ENCODE results near the gene ERC2.

Gene ERC2

DNA sequence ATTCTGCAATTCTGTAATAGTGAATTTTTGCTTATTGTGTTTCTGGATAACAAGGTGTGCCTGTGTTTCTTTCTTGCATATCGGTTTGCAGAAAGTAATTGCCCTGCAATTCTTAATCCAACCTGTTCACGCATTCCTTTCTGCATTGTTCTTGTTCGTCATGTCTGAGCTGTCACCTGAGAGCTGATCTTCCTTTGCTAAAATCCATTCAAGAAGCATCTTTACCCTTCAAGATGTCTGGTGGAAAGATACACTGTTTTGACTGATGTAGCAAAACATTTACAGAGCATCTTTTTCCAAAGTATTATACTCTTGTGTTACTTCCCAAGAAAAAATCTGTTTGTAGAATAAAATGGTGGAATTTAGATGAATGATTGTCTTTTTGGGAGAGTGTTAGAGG, 822.1 kb downstream of the ERC2 start:
- TF ChIP-seq, protein P1, sequence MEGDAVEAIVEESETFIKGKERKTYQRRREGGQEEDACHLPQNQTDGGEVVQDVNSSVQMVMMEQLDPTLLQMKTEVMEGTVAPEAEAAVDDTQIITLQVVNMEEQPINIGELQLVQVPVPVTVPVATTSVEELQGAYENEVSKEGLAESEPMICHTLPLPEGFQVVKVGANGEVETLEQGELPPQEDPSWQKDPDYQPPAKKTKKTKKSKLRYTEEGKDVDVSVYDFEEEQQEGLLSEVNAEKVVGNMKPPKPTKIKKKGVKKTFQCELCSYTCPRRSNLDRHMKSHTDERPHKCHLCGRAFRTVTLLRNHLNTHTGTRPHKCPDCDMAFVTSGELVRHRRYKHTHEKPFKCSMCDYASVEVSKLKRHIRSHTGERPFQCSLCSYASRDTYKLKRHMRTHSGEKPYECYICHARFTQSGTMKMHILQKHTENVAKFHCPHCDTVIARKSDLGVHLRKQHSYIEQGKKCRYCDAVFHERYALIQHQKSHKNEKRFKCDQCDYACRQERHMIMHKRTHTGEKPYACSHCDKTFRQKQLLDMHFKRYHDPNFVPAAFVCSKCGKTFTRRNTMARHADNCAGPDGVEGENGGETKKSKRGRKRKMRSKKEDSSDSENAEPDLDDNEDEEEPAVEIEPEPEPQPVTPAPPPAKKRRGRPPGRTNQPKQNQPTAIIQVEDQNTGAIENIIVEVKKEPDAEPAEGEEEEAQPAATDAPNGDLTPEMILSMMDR (IDR thresholded peaks at IDR 0.05): no peak

DNA sequence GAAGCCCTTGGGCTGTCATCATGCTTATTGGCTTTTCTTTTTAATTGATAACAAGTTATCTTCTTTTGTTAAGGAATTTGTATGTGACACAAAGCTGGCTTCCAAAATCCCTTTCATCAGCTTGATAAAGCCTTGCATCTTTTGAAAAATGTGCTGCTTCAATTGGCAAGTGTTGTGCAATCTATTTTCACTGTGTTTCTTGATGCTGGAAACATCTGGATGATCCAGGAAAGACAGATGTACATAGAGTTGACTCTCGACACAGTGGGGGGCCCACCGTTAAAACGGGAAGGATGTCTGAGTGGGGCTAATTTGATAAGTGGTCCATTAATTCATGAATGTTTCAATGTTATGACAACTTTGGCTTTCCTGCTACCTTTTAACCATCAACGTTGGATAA, 822.8 kb downstream of the ERC2 start:
- TF ChIP-seq, protein P1 (IDR thresholded peaks at IDR 0.05): no peak

DNA sequence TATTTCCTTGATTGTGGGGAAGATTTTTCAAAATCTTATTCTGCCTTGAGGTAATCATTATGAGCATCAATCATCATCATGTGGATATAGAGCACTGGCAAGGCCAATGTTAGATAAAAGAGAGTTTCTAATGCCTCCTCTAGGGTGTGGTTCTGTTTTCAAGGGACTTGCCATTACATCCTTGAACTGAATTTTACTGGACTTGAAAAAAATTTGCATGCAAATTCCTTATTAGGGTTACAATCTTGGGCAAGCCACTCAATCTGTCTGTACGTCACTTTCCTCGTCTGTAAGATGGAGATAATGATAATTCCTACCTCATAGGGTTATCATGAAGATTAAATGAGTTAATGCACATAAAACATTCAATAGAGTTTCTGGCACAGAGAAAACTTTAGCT, 825.0 kb downstream of the ERC2 start:
- TF ChIP-seq, protein P1 (IDR thresholded peaks at IDR 0.05): no peak

DNA sequence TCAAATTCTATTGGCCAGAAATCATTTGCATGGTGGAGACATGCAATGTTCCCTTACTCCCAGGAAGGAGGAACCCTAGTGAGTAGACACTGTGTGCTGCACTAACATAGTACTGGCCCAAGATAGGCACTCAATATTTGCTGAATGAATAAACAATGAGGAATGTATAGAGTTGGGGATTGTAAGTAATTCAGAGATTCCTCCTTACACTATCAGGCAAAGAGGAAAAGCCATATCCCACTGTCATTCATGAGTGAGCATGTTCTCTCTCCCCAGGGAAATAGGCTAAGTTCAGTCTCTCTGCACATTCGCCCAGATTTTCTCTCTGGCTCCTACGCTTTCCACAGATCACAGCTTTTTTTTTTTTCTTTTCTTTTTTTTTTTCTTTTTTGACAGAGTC, 826.3 kb downstream of the ERC2 start:
- TF ChIP-seq, protein P1 (IDR thresholded peaks at IDR 0.05): no peak

DNA sequence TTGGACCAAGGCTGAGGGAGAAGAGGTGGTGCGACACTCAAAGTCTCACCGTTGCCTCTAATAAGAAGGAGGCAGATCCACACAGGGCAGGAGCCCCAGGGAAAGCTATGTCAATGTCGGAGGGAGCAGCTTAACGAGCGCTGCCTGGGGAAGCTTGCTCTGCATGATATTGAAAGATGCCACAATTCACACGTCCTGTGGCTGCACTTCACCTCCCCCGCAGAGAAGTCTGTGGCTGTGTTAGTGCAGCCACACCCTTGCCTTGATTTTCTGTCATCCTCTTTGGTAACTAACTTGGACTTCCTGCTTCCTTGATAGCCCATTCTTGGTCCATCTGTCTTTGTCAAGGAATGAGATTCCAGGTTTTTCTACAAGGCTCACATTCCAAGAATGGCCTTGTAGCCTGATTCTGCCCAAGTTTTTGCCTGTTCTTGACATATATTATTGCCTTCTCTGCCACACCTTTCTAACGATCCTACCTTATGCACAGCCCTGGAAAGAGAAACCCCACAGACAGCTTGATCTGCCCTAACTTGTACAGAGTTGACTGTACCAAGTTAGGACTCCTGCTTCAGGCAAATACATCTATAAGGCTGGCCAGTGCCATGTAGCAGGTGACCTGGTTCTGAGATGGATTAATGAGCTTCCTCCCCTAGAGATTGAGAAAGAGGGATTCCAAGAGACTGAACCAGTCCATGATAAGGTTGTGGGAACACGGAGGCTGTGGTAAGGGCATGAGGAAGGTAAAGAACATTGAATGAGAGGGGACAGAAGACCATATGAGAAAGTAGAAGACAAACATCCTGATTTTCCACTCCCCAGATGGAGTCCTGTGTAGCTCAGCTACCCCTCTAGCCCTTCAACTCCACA, 828.1 kb downstream of the ERC2 start:
- TF ChIP-seq, protein P1 (IDR thresholded peaks at IDR 0.05): no peak

DNA sequence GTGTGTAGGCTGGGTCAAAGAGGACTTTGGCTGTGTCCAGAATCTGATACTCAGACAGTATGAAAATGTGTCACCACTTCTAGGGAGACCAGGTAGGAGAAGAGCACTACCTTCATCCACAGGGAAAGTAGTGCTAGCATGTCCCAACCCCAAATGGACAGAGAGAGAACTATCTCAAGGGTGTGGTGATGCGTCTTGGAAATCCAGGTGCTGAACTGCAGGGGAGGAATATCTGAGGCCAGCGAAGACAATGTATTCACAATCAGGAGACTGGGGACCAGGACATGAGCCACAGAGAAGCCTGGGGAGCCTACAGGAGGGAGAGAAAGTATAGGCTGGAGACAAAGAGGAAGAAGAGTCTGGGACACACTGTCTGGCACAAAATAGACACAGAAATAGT, 829.1 kb downstream of the ERC2 start:
- TF ChIP-seq, protein P1 (IDR thresholded peaks at IDR 0.05): no peak

DNA sequence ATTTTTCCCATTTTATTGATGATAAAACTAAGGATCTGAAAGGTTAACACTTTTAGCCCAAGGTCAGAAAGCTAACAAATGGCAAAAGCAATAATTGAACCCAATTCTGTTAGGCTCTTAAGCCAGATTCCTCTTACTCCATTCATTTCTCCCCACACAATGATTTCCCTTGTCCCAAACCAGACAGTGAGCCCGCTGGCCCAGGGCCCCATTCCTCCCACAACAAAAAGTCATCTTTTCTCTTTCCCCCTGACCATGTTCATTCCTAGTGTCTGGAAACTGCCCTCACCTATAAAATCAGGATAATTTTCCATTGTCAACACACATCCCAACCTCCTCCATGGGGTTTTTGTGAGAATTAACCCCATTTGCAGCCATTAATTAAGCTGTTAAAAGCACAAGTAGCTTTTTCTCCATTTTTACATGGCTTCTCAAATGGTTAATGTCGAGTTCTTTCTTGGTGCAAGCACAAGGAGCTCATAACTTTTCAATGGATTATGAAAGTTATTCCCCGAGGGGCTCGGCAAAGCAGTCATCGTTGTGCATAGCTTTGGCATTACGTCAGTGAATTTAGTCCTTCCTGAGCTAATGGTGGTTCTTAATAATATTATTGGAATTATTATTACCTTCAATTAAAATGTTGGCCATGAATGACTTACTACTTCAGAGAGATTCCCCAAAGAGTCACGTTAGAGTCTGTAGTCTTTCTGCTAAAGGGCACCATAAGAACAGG, 830.2 kb downstream of the ERC2 start:
- TF ChIP-seq, protein P1 (IDR thresholded peaks at IDR 0.05): no peak
